GM19240 (cell line): Measurements from ENCODE around the gene HSD17B11.
"Not testable (repeated sequence)": the region's sequence is repeated elsewhere in the genome, so short reads cannot be mapped to it uniquely, and the experiment has no call there.

Experiments used
- DNase-seq: peaks from one replicate; pipeline ENCODE4 v3.0.0; 2011; ENCODE audit warnings: low spot score; ENCODE audit not compliant: insufficient read length

Gene HSD17B11

GRCh38 chr4:87359258-87359657 is 31.7 kb downstream of the HSD17B11 start:
- no peak for DNase-seq

GRCh38 chr4:87356832-87357526 is 34.0 kb downstream of the HSD17B11 start:
- DNase-seq: no peak

- no peak for DNase-seq
These were observed 36.6 kb downstream of the HSD17B11 start for GRCh38 chr4:87354168-87355102.

- no peak for DNase-seq
These were observed 37.4 kb downstream of the HSD17B11 start for GRCh38 chr4:87353592-87353991.

GRCh38 chr4:87345139-87345538 is 45.8 kb downstream of the HSD17B11 start:
- no peak for DNase-seq

GRCh38 chr4:87342872-87343271 is 48.1 kb downstream of the HSD17B11 start:
- DNase-seq: no peak

- not testable (repeated sequence) for DNase-seq
These were observed 48.9 kb downstream of the HSD17B11 start for GRCh38 chr4:87341954-87342635.

GRCh38 chr4:87339440-87339839 is 51.5 kb downstream of the HSD17B11 start:
- no peak for DNase-seq

- no peak for DNase-seq
These were observed 53.6 kb downstream of the HSD17B11 start for GRCh38 chr4:87337361-87337760.

GRCh38 chr4:87333267-87333666 is 57.7 kb downstream of the HSD17B11 start:
- DNase-seq: no peak

GRCh38 chr4:87330761-87331160 is 60.2 kb downstream of the HSD17B11 start:
- no peak for DNase-seq

GRCh38 chr4:87327136-87327535 is 63.9 kb downstream of the HSD17B11 start:
- DNase-seq: no peak

GRCh38 chr4:87326460-87326859 is 64.5 kb downstream of the HSD17B11 start:
- no peak for DNase-seq

GRCh38 chr4:87322754-87323153 is 68.2 kb downstream of the HSD17B11 start, which contains the start of gene HSD17B13:
Gene HSD17B13 (minus strand): TSS chr4:87322882. CDS start chr4:87322841, 41 bp downstream.
- DNase-seq: no peak

- DNase-seq: no peak
These were observed 69.1 kb downstream of the HSD17B11 start for GRCh38 chr4:87321888-87322287.

GRCh38 chr4:87317527-87317926 is 73.5 kb downstream of the HSD17B11 start:
- DNase-seq: no peak

GRCh38 chr4:87316961-87317360 is 74.0 kb downstream of the HSD17B11 start:
- no peak for DNase-seq

GRCh38 chr4:87315000-87315399 is 76.0 kb downstream of the HSD17B11 start:
- not testable (repeated sequence) for DNase-seq

- no peak for DNase-seq
These were observed 77.2 kb downstream of the HSD17B11 start for GRCh38 chr4:87313756-87314155.

GRCh38 chr4:87311684-87312083 is 79.3 kb downstream of the HSD17B11 start:
- DNase-seq: no peak

GRCh38 chr4:87310691-87311335 is 80.2 kb downstream of the HSD17B11 start:
- no peak for DNase-seq
